ENCODE measurements around the gene TM4SF5. TPM values are rescaled to one million over a fixed set of nuclear protein-coding genes. Genes with fewer than 3 reads are reported as not detected.

The TM4SF5 gene
- total RNA-seq, 4 donors from 2014 or later = not detected

GRCh38 chr17:4766723-4767122, 5.0 kb upstream of the TM4SF5 start:
- no peak for TF ChIP-seq CTCF (IDR thresholded peaks at IDR 0.05; ENCODE audit: low read depth)

- no peak for TF ChIP-seq CTCF (IDR thresholded peaks at IDR 0.05; ENCODE audit: low read depth)
Observed at GRCh38 chr17:4768298-4768697, 3.4 kb upstream of the TM4SF5 start.

- no peak for TF ChIP-seq CTCF (IDR thresholded peaks at IDR 0.05; ENCODE audit: low read depth)
Observed at GRCh38 chr17:4769628-4770027, 2.1 kb upstream of the TM4SF5 start.

- TF ChIP-seq CTCF (IDR thresholded peaks at IDR 0.05; ENCODE audit: low read depth) = no peak
Observed at GRCh38 chr17:4772235-4772613, 538 bp downstream of the TM4SF5 start.

GRCh38 chr17:4777969-4778760, 6.5 kb downstream of the TM4SF5 start:
- TF ChIP-seq CTCF (IDR thresholded peaks at IDR 0.05; ENCODE audit: low read depth) = no peak

GRCh38 chr17:4780325-4780955, 8.8 kb downstream of the TM4SF5 start:
- no peak for TF ChIP-seq CTCF (IDR thresholded peaks at IDR 0.05; ENCODE audit: low read depth)

GRCh38 chr17:4782652-4783051, 11.0 kb downstream of the TM4SF5 start:
- no peak for TF ChIP-seq CTCF (IDR thresholded peaks at IDR 0.05; ENCODE audit: low read depth)

Measured in subcutaneous adipose tissue (tissue), 4 donors.